Measurements from ENCODE around the gene FBXW12. TPM values are rescaled to one million over a fixed set of nuclear protein-coding genes. Genes with fewer than 3 reads are reported as not detected.

Gene FBXW12
- total and polyA plus RNA-seq, 2 of the 8 experiments (the other 6 are each of a cell fraction or from before 2014, with no cell fraction given), result 0.35 to 0.85 TPM

- Histone ChIP-seq H3K4me2 (ENCODE audit: insufficient read depth in 1 of 2, low read depth in 2 of 2, low read length in 2 of 2) (no peak overlapping the region), H2BK120ac (replicated peaks; ENCODE audit: low read depth, low read length) (no peak overlapping the region), H4K20me1 (replicated peaks in 1 of 2; ENCODE audit: control insufficient read depth in 1 of 2, insufficient read depth in 2 of 2, low read length in 2 of 2) (no peaks in the 10 kb centered on the region), H2BK15ac (ENCODE audit: low read length) (no peak overlapping the region), H2BK20ac (ENCODE audit: low read length) (no peak overlapping the region), H2BK5ac (ENCODE audit: low read depth, low read length) (no peak overlapping the region), H3K4me3 (ENCODE audit: extremely low read depth in 1 of 4, insufficient read depth in 2 of 4, low read depth in 3 of 4, low read length in 4 of 4) (no peak overlapping the region), H3K56ac (replicated peaks; ENCODE audit: insufficient read length, low read depth, low read length) (no peak overlapping the region), H3K36me3 (ENCODE audit: control insufficient read depth in 2 of 4, insufficient read depth in 4 of 4, low read length in 3 of 4) (no peaks in the 10 kb centered on the region), H2AFZ (ENCODE audit: low read length) (no peak overlapping the region), H3K4ac (replicated peaks; ENCODE audit: insufficient read length, low read depth, low read length) (no peak overlapping the region), H3K4me1 (replicated peaks in 1 of 4; ENCODE audit: control insufficient read depth in 3 of 4, insufficient read depth in 4 of 4, low read length in 3 of 4) (no peaks in the 10 kb centered on the region), H4K8ac (ENCODE audit: extremely low read depth, insufficient read depth, low read length) (no peak overlapping the region), H3K27me3 (replicated peaks in 1 of 4; ENCODE audit: control insufficient read depth in 3 of 4, extremely low read depth in 1 of 4, insufficient read depth in 3 of 4, low read length in 3 of 4) (no peaks in the 10 kb centered on the region), H4K91ac (replicated peaks; ENCODE audit: insufficient read length, low read length) (no peak overlapping the region), H3K9ac (replicated peaks in 1 of 4; ENCODE audit: extremely low read depth in 1 of 4, low read depth in 3 of 4, low read length in 3 of 4) (no peak overlapping the region), H3K79me1 (ENCODE audit: low read depth, low read length) (no peaks in the 10 kb centered on the region), H3K18ac (ENCODE audit: extremely low read depth, low read length) (no peak overlapping the region), H3K9me3 (ENCODE audit: insufficient read depth in 2 of 2, low read depth in 1 of 2, low read length in 1 of 2) (no peaks in the 10 kb centered on the region), H2BK12ac (ENCODE audit: low read depth, low read length) (no peak overlapping the region), H3K23me2 (ENCODE audit: low read depth, low read length) (no peaks in the 10 kb centered on the region), H3K23ac (ENCODE audit: insufficient read length) (no peak overlapping the region), H3K14ac (ENCODE audit: insufficient read length) (no peak overlapping the region), H2AK5ac (ENCODE audit: low read depth, low read length) (no peak overlapping the region), H3K27ac (ENCODE audit: low read depth, low read length) (no peak overlapping the region), H3K79me2 (ENCODE audit: control insufficient read depth in 1 of 2, insufficient read depth in 2 of 2, low read length in 2 of 2) (no peaks in the 10 kb centered on the region), H4K5ac (ENCODE audit: insufficient read length, low read depth, low read length) (no peak overlapping the region)
- FAIRE-seq (no peak), DNase-seq (ENCODE audit: low read depth in 1 of 2, low spot score in 2 of 2) (no peak)
- POLR2A ChIA-PET (ENCODE audit: partially characterized antibody), result no interaction called here
- 86% methylated on average over 8 of the region's 8 CpGs; no CpG with 5 or more reads in 1 of the 2 experiments for WGBS, 2 experiments (ENCODE audit: extremely low coverage in 1 of 2, insufficient coverage in 1 of 2, insufficient read length in 1 of 2, insufficient replicate concordance in 2 of 2, low coverage in 1 of 2, low lambda C conversion rate in 2 of 2, missing lambda C conversion rate in 1 of 2)
- no peak for TF ChIP-seq ZNF274 (IDR thresholded peaks at IDR 0.05; ENCODE audit: borderline replicate concordance, extremely low read depth, low read length)
- no peak for TF ChIP-seq EGR1 (IDR thresholded peaks at IDR 0.05; ENCODE audit: borderline replicate concordance, low read depth, low read length)
- TF ChIP-seq TAF7 (optimal IDR thresholded peaks at IDR 0.05; ENCODE audit: borderline replicate concordance, low read depth, low read length), result no peak
- no peak for TF ChIP-seq TEAD4 (IDR thresholded peaks at IDR 0.05; ENCODE audit: low read depth, low read length)
- TF ChIP-seq CBX8 (IDR thresholded peaks at IDR 0.05; ENCODE audit: borderline replicate concordance, low read depth, low read length), result no peak
- no peak for TF ChIP-seq CHD2 (IDR thresholded peaks at IDR 0.05; ENCODE audit: low read length)
- TF ChIP-seq SIN3A (conservative IDR thresholded peaks at IDR 0.05 in 1 of 2, IDR thresholded peaks at IDR 0.05 in 1 of 2; ENCODE audit: low read depth in 1 of 2, low read length in 2 of 2), result no peak
- no peak for TF ChIP-seq PHF8 (conservative IDR thresholded peaks at IDR 0.05; ENCODE audit: low read depth, low read length)
- TF ChIP-seq CEBPB (IDR thresholded peaks at IDR 0.05; ENCODE audit: low read depth, low read length), result no peak
- TF ChIP-seq BACH1 (IDR thresholded peaks at IDR 0.05; ENCODE audit: low read length), result no peak
- TF ChIP-seq TCF12 (IDR thresholded peaks at IDR 0.05; ENCODE audit: low read depth, low read length), result no peak
- CTCF ChIA-PET (ENCODE audit: partially characterized antibody), result interaction anchor here (0.6 to 1.5 kb wide), 5 partner anchors 13 to 389 kb away, joined by 3 to 10 read pairs (median 3); no protein-coding TSS in a partner anchor
These were observed 28.6 kb upstream of the FBXW12 start for GRCh38 chr3:48343432-48343831.

All from H1 (cell line).